HepG2 (cell line): ENCODE data around the gene CDC42EP5. TPM values are rescaled to one million over a fixed set of nuclear protein-coding genes. Genes with fewer than 3 reads are reported as not detected.

Source experiments
- AGO1 ChIP-seq: fragments of 200-400 bp; formaldehyde crosslinking; IDR thresholded peaks from 2 replicates; pipeline ENCODE4 v1.6.1; 2017; ENCODE audit warnings: mild to moderate bottlenecking, low read depth, low read length, moderate library complexity; ENCODE audit not compliant: poor library complexity, severe bottlenecking
- E2F2 ChIP-seq: sonication (generic); formaldehyde crosslinking; IDR thresholded peaks from 2 replicates; pipeline ENCODE4 v1.4.0; 2020; ENCODE audit warnings: missing genetic modification reagents, borderline replicate concordance
- ETV5 ChIP-seq: IDR thresholded peaks from 2 replicates; pipeline ENCODE4 v1.6.1; 2018; ENCODE audit warnings: missing biosample characterization, missing genetic modification reagents, inconsistent platforms, borderline replicate concordance
- GABPB1 ChIP-seq: IDR thresholded peaks from 2 replicates; pipeline ENCODE4 v1.6.1; 2016; ENCODE audit warnings: mild to moderate bottlenecking, missing genetic modification reagents, moderate library complexity, missing compliant biosample characterization
- HMG20B ChIP-seq: conservative IDR thresholded peaks from 2 replicates; pipeline ENCODE4 v1.6.1; 2016; ENCODE audit warnings: missing genetic modification reagents, missing compliant biosample characterization
- HNRNPUL1 ChIP-seq: fragments of 200-400 bp; formaldehyde crosslinking; IDR thresholded peaks from 2 replicates; pipeline ENCODE4 v1.6.1; 2017; ENCODE audit warnings: low read depth, mild to moderate bottlenecking, low read length, moderate library complexity
- JUND ChIP-seq: sonication (generic); formaldehyde crosslinking; IDR thresholded peaks from 2 replicates; pipeline ENCODE4 v1.8.0; 2022; ENCODE audit warnings: mild to moderate bottlenecking, missing genetic modification reagents
- MAZ ChIP-seq, 2 experiments: sonication (generic) in 1 of 2; formaldehyde crosslinking in 1 of 2; IDR thresholded peaks; 2 replicates each; pipeline versions ENCODE4 v1.5.0 to v1.6.1; 2012 to 2020; ENCODE audit warnings: low read depth in 2 of 2, mild to moderate bottlenecking in 2 of 2, borderline replicate concordance in 1 of 2, improper control_type of control experiment in 1 of 2, low read length in 1 of 2, missing genetic modification reagents in 1 of 2, moderate library complexity in 1 of 2
- MYPOP ChIP-seq: sonication (generic); formaldehyde crosslinking; IDR thresholded peaks from 2 replicates; pipeline ENCODE4 v1.8.1; 2023; ENCODE audit warnings: mild to moderate bottlenecking, moderate library complexity, missing genetic modification reagents
- MZF1 ChIP-seq: sonication (generic); formaldehyde crosslinking; IDR thresholded peaks from 2 replicates; pipeline ENCODE4 v1.8.1; 2023; ENCODE audit warnings: mild to moderate bottlenecking, missing genetic modification reagents, borderline replicate concordance
- NCOA5 ChIP-seq: sonication (generic); formaldehyde crosslinking; IDR thresholded peaks from 2 replicates; pipeline ENCODE4 v1.4.0; 2020; ENCODE audit warnings: missing genetic modification reagents
- NR2F1 ChIP-seq, 2 experiments: fragments of 450-650 bp in 1 of 2; formaldehyde crosslinking in 1 of 2; IDR thresholded peaks; 2 replicates each; pipeline versions ENCODE4 v1.5.0 to v1.6.1; 2016 to 2020; ENCODE audit warnings: mild to moderate bottlenecking in 1 of 2, missing compliant biosample characterization in 1 of 2, missing genetic modification reagents in 1 of 2, moderate library complexity in 1 of 2
- PRDM15 ChIP-seq: sonication (generic); formaldehyde crosslinking; IDR thresholded peaks from 2 replicates; pipeline ENCODE4 v1.4.0; 2020; ENCODE audit warnings: missing genetic modification reagents
- PRPF4 ChIP-seq: fragments of 200-400 bp; formaldehyde crosslinking; IDR thresholded peaks from 2 replicates; pipeline ENCODE4 v1.6.1; 2016; ENCODE audit warnings: low read length, low read depth; ENCODE audit not compliant: poor library complexity, severe bottlenecking
- SIX1 ChIP-seq: sonication (generic); formaldehyde crosslinking; IDR thresholded peaks from 2 replicates; pipeline ENCODE4 v1.4.0; 2020; ENCODE audit warnings: missing genetic modification reagents, borderline replicate concordance
- U2AF1 ChIP-seq: fragments of 200-400 bp; formaldehyde crosslinking; optimal IDR thresholded peaks from 2 replicates; pipeline ENCODE3; 2017; ENCODE audit warnings: mild to moderate bottlenecking, low read depth, low read length
- ZKSCAN8 ChIP-seq: IDR thresholded peaks from 2 replicates; pipeline ENCODE4 v1.6.1; 2016; ENCODE audit warnings: borderline replicate concordance, missing genetic modification reagents, missing compliant biosample characterization
- ZNF383 ChIP-seq: sonication (generic); formaldehyde crosslinking; IDR thresholded peaks from 2 replicates; pipeline ENCODE4 v1.4.0; 2020; ENCODE audit warnings: missing genetic modification reagents, mild to moderate bottlenecking, borderline replicate concordance
- ZNF446 ChIP-seq: sonication (generic); formaldehyde crosslinking; IDR thresholded peaks from 2 replicates; pipeline ENCODE4 v1.5.0; 2020; ENCODE audit warnings: mild to moderate bottlenecking, missing genetic modification reagents
- ZNF460 ChIP-seq: sonication (generic); formaldehyde crosslinking; IDR thresholded peaks from 2 replicates; pipeline ENCODE4 v1.5.1; 2020; ENCODE audit warnings: missing genetic modification reagents, mild to moderate bottlenecking, borderline replicate concordance
- ZNF512 ChIP-seq: sonication (generic); formaldehyde crosslinking; IDR thresholded peaks from 2 replicates; pipeline ENCODE4 v1.4.0; 2020; ENCODE audit warnings: mild to moderate bottlenecking, missing genetic modification reagents
- polyA plus RNA-seq, 8 experiments: library from polyadenylated mRNA; depleted of rRNA in 3 of 8; stranded (reverse) in 7 of 8; unstranded in 1 of 8; fragments of >200 nt; fragmentation: Illumina TruSeq in 4 of 8; extraction: Trizol in 4 of 8; gene quantifications; 2 replicates each; pipeline versions ENCODE4 v1.2.1 to v1.2.3, GENCODE V29; 2011 to 2016; ENCODE audit warnings: low read depth in 4 of 8, missing spikeins in 1 of 8, mixed read lengths in 1 of 8; ENCODE audit not compliant: insufficient read depth in 1 of 8
- total RNA-seq, 5 experiments: library from RNA; depleted of rRNA; stranded (reverse); fragments of >200 nt; fragmentation: Illumina TruSeq; extraction: Trizol; gene quantifications; 2 replicates each; pipeline ENCODE4 v1.2.3, GENCODE V29; 2016; ENCODE audit warnings: low read depth in 1 of 5

The CDC42EP5 gene
- total and polyA plus RNA-seq, 2 of the 13 experiments (the other 11 are each of a cell fraction or from before 2014, with no cell fraction given) = 0.41 to 1.6 TPM

- no peak for TF ChIP-seq ETV5 (CRISPR knock-in tag)
- TF ChIP-seq PRDM15 (CRISPR knock-in tag) = no peak
- peak; percentile 52; the same call in 1 of the 2 replicates for TF ChIP-seq GABPB1 (CRISPR knock-in tag)
- no peak for TF ChIP-seq SIX1 (CRISPR knock-in tag)
- no peak for TF ChIP-seq E2F2 (CRISPR knock-in tag)
- no peak for TF ChIP-seq ZNF383
- no peak for TF ChIP-seq ZKSCAN8 (CRISPR knock-in tag)
- no peak for TF ChIP-seq ZNF446 (CRISPR knock-in tag)
- peak; percentile 98 for TF ChIP-seq PRPF4
- no peak for TF ChIP-seq AGO1
- TF ChIP-seq HMG20B = no peak; the same call in 1 of the 2 replicates
- peak; percentile 71 for TF ChIP-seq MAZ (IDR thresholded peaks at IDR 0.05; ENCODE audit: borderline replicate concordance, low read depth, low read length)
- TF ChIP-seq MAZ (CRISPR knock-in tag; IDR thresholded peaks at IDR 0.05; ENCODE audit: low read depth) = peak; percentile 72
- no peak; the same call in 1 of the 2 replicates for TF ChIP-seq ZNF460 (CRISPR knock-in tag)
- no peak for TF ChIP-seq U2AF1
- no peak for TF ChIP-seq HNRNPUL1
- TF ChIP-seq MZF1 = no peak
- TF ChIP-seq NR2F1 (CRISPR knock-in tag; IDR thresholded peaks at IDR 0.05) = no peak
- no peak for TF ChIP-seq JUND (CRISPR knock-in tag)
- no peak for TF ChIP-seq MYPOP (CRISPR knock-in tag)
- no peak for TF ChIP-seq ZNF512
- no peak for TF ChIP-seq NCOA5 (CRISPR knock-in tag)
Observed at GRCh38 chr19:54420383-54421168, 52.5 kb downstream of the CDC42EP5 start (continued).
